Activated T-cell treated with anti-CD3 and anti-CD28 coated beads for 4 hours (primary cell): ENCODE measurements around the gene ITPR1.

Experiments used
- DNase-seq: peaks from one replicate; pipeline ENCODE4 v3.0.0-alpha.2; 2020

ITPR1 gene

DNA sequence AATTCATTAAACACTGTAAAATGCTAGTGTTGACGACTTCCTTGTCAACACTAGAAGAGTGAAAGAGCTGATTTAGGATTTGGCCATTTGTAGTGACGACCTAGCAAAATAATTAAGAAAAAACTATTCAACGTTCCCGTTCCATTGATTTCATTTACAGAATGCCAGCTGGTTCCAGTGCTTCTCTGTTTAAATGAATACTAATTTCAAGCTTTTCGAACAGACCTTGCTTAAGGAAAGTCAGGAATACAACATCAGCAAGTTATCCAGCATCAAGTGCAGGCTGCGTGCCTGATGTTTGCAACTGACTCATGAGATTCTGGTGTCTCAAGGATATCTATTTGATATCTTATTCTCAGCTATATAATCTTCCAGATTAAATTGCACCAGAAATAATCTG lies 387.7 kb downstream of the ITPR1 start:
- DNase-seq = no peak

DNA sequence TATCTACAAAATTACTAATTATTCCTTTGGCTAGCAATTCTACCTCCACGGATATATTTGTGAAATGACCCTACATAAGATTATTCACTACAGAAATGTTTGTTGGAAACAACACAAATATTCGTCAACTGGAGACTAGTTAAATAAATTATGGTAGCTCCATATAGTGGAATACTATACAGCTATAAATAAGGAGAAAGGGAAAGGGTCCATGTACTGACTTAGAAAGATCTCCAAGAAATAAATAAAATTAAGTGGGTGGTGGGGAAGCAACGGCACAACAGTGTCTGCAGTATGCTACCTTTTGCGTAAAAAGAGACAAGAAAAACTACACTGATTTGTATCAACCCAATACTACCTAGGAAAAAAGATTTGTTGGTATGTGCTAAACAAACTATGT lies 389.4 kb downstream of the ITPR1 start:
- DNase-seq = no peak

DNA sequence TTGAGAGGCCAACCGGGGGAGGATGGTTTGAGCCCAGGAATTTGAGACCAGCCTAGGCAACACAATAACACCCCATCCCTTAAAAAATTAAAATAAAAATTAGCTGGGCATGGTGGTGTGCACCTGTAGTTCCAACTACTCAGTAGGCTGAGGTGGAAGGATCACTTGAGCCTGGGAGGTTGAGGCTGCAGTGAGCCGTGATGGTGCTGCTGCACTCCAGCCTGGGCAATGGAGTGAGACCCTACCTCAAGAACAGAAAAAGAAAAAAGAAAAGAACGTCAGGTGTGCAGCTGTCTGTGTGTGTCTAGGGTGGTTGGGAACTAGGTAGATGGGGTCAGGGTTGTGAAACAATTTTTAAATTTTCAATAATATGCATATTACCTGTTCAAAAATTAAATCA lies 389.9 kb downstream of the ITPR1 start:
- no peak for DNase-seq

DNA sequence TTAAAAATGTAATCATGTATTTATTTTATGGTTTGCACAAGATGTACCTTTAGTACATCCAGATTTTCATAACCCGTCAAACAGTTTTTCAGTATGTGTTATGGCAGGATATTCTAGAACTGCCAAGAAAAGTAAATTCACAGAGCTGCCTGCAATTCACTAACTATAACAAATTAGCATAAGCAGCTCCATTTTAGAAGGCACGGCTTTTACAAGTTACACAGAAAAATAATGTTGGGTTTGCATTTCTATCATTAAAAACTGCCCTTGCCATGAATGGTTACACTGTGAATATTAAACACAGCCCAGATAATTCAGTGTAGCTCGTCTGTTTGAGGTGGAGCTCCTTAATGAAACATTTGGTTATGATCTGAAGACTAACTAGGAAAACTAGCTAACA lies 391.7 kb downstream of the ITPR1 start:
- DNase-seq = no peak

DNA sequence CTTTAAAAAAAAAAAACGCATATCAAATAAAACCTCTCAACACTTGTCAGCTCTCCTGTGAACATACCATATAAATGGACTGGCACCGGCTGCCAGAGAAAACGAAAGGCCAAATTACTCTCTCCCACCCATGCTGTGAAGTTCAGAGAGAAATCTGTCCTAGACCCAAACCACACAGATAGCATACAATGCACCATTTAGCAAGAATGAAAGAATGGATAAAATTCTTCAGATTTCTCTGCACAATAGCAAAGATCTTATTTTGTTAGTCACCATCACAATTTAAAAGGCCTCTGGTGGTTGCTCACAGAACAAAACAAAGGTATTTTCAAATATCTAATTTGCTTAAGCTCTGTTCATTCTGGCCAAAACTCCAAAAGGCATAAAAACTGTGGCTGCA lies 392.2 kb downstream of the ITPR1 start:
- DNase-seq = no peak

DNA sequence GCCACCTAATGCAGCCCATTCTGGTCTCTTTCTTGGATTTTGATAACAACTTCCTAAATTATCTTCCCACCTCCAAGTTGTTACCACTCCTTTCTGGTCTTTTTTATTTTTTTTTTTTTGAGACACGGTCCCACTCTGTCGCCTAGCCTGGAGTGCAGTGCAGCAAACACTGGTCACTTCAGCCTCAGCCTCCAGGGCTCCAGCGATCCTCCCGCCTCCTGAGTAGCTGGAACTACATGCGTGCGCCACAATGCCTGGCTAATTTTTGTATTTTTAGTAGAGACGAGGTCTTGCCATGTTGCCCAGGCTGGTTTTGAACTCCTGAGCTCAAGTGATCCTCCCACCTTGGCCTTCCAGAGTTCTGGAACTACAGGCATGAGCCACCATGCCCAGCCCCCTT lies 393.3 kb downstream of the ITPR1 start:
- DNase-seq = no peak

DNA sequence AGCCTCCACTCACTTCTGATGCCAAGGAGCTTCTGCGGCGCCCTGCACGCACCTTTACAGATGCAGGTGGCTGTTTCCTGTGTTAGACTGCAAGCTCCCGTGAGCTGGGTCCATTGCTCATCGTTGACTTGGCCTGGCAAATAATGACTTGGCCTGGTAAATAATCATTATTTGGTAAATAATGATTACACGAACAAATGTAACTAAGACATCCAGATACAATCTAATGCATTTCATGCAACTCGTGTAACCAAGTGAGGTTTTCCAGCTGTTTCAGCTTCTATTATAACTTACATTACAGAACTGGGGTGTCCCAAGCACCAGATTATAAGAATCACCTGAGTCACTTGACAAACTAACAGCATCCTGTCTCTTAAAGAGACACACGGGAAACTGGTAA lies 394.0 kb downstream of the ITPR1 start:
- no peak for DNase-seq

DNA sequence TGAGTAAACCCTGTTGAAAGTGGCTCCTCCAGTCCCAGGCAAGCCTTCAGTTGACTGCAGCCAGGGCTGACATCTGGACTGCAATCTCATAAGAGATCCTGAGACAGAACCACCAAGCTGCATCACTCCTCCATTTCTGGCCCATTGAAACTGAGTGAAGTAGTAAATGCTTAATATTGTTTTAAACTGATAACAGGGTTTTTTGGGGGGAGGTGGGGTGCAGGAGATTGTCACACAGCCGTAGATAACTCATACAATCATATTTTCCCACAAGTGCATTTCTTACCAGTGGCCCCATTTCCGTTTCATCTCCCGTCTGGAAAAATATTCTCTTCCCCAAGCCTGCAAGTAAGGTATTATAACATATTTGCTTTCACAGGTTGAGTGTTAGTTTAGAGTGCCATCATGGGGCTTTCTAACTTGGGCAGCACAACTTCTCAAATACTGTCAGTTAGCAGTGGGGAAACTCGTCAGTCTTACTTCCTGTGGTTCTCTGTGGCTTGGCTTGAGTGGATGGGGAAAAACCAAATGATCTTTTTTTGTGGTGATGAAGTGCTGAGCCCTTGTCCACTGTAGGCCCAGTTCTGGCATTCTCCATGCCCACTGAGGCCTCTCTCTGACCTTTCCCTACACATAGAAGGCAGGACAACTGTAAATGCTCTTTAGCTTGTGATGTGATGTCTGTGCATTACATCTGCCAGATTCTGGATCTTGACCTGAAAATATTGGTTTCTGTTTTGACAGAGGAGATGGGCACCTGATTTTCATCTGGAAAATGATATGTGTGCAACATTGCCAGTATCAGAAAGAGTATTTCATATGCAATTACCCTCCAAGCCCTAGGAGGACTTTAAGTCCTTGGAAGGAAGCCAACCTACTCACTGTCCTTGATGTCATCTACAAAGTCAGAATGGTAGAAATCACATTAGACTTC lies 396.0 kb downstream of the ITPR1 start:
- DNase-seq = no peak

DNA sequence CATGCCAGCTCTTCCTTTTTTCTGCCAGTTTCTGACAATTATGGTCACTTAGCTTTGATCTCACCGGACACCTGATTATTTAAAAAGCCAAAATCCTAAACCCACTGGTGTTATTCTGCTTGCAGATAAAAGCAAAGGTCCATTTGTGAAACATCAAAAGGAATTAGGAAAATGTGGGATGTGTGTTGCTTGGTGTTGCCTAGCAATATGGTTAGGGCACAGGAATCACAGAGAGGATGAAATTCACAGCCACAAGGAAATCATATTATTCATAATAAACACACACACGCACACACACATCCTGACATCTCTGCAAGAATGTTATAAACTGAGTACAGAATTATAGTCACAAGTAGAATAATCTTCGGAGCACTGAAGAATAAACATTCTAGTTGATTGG lies 396.7 kb downstream of the ITPR1 start:
- DNase-seq = no peak

DNA sequence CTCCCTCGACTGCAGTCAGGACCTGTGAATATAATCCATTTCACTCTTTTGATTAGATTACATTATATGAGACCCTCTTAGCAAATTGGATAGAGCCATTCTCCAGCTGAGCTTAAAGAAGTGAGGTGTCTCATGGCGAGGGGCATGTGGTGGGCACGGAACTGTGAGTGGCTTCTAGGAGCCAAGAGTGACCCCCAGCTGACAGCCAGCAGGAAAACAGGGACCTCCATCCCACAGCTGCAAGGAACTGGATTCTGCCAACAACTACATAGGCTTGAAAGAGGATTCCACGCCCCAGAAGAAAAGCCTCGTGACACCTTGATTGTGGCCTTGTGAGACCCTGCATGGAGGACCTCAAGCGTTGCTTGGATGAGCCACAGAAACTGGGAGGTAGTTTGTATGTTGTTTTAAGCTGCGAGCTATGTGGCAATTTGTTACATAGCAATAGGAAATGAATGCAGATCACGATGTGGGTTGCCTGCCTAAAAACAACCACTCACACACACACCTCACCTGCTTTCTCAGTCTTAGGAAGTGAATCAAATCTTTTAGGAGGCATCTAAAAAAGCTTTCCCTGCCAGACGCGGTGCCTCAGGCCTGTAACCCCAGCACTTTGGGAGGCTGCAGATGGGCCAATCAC lies 401.9 kb downstream of the ITPR1 start:
- no peak for DNase-seq

DNA sequence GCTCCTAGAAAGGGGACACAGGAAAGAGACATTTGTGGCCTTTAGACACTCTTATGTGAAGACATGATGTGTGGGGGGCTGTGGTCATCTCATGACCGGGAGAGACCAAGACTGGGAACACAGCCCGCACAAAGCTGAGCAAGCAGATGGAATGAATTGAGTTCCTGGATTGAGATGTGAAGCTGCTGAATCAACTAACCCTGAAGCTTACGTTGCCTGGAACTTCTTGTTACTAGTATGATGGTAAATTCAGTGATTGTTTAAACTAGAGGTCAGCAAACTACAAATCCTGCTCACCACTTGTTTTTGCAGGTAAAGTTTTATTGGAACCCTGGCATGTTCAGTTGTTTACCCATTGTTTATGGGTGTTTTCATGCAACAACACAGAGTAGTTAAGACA lies 402.7 kb downstream of the ITPR1 start:
- no peak for DNase-seq
